Measurements from ENCODE around the gene CACNA1G. TPM values are rescaled to one million over a fixed set of nuclear protein-coding genes. Genes with fewer than 3 reads are reported as not detected.

CACNA1G gene
- total RNA-seq, 1 donor from 2014 or later: 0.19 TPM

- no peak overlapping the region for H3K27ac Mint-ChIP-seq
- H3K9me3 Mint-ChIP-seq (ENCODE audit: low read depth): no peaks in the 10 kb centered on the region
- DNase-seq (ENCODE audit: low spot score, unreplicated experiment): no peak
- peaks cover 21% of the 10 kb centered on the region for H3K27me3 Mint-ChIP-seq
- H3K36me3 Mint-ChIP-seq (ENCODE audit: insufficient read depth): no peaks in the 10 kb centered on the region
- no peak overlapping the region for H3K4me3 Mint-ChIP-seq (ENCODE audit: low read depth)
- TF ChIP-seq CTCF (IDR thresholded peaks at IDR 0.05; ENCODE audit: unreplicated experiment): no peak
- H3K4me1 Mint-ChIP-seq (ENCODE audit: low read depth): peaks cover 12% of the 10 kb centered on the region
Observed at GRCh38 chr17:50580646-50581045, 20.1 kb downstream of the CACNA1G start.

- Mint-ChIP-seq H3K4me3 (ENCODE audit: low read depth) (no peak overlapping the region), H3K4me1 (ENCODE audit: low read depth) (peaks cover 12% of the 10 kb centered on the region), H3K36me3 (ENCODE audit: insufficient read depth) (no peaks in the 10 kb centered on the region), H3K9me3 (ENCODE audit: low read depth) (no peaks in the 10 kb centered on the region), H3K27ac (no peak overlapping the region), H3K27me3 (peaks cover 27% of the 10 kb centered on the region)
- DNase-seq (ENCODE audit: low spot score, unreplicated experiment): no peak
- no peak for TF ChIP-seq CTCF (IDR thresholded peaks at IDR 0.05; ENCODE audit: unreplicated experiment)
Observed at GRCh38 chr17:50581316-50581715, 20.8 kb downstream of the CACNA1G start.

GRCh38 chr17:50582741-50583140, 22.2 kb downstream of the CACNA1G start:
- peaks cover 28% of the 10 kb centered on the region for H3K27me3 Mint-ChIP-seq
- no peak overlapping the region for H3K27ac Mint-ChIP-seq
- no peak overlapping the region for H3K4me3 Mint-ChIP-seq (ENCODE audit: low read depth)
- H3K36me3 Mint-ChIP-seq (ENCODE audit: insufficient read depth): no peaks in the 10 kb centered on the region
- H3K9me3 Mint-ChIP-seq (ENCODE audit: low read depth): no peaks in the 10 kb centered on the region
- DNase-seq (ENCODE audit: low spot score, unreplicated experiment): no peak
- H3K4me1 Mint-ChIP-seq (ENCODE audit: low read depth): peaks cover 16% of the 10 kb centered on the region
- TF ChIP-seq CTCF (IDR thresholded peaks at IDR 0.05; ENCODE audit: unreplicated experiment): no peak

GRCh38 chr17:50583641-50584040, 23.1 kb downstream of the CACNA1G start:
- Mint-ChIP-seq H3K9me3 (ENCODE audit: low read depth) (no peaks in the 10 kb centered on the region), H3K27me3 (peaks cover 26% of the 10 kb centered on the region), H3K36me3 (ENCODE audit: insufficient read depth) (no peaks in the 10 kb centered on the region), H3K4me1 (ENCODE audit: low read depth) (peaks cover 19% of the 10 kb centered on the region), H3K27ac (no peak overlapping the region), H3K4me3 (ENCODE audit: low read depth) (no peak overlapping the region)
- no peak for TF ChIP-seq CTCF (IDR thresholded peaks at IDR 0.05; ENCODE audit: unreplicated experiment)
- DNase-seq (ENCODE audit: low spot score, unreplicated experiment): no peak

GRCh38 chr17:50584116-50584515, 23.6 kb downstream of the CACNA1G start:
- peaks cover 19% of the 10 kb centered on the region for H3K4me1 Mint-ChIP-seq (ENCODE audit: low read depth)
- peaks cover 22% of the 10 kb centered on the region for H3K27me3 Mint-ChIP-seq
- H3K27ac Mint-ChIP-seq: no peak overlapping the region
- no peaks in the 10 kb centered on the region for H3K36me3 Mint-ChIP-seq (ENCODE audit: insufficient read depth)
- no peak for DNase-seq (ENCODE audit: low spot score, unreplicated experiment)
- no peak for TF ChIP-seq CTCF (IDR thresholded peaks at IDR 0.05; ENCODE audit: unreplicated experiment)
- H3K9me3 Mint-ChIP-seq (ENCODE audit: low read depth): no peaks in the 10 kb centered on the region
- H3K4me3 Mint-ChIP-seq (ENCODE audit: low read depth): no peak overlapping the region

Measured in progenitor cell of endocrine pancreas (in vitro differentiated cells).